Calu3 (cell line): ENCODE results near the gene RANBP3. TPM values are rescaled to one million over a fixed set of nuclear protein-coding genes. Genes with fewer than 3 reads are reported as not detected.
"Not testable (repeated sequence)": the region's sequence is repeated elsewhere in the genome, so short reads cannot be mapped to it uniquely, and the experiment has no call there.

Source experiments
- Bru-seq: library from RNA; stranded (reverse); fragments of 400-500 nt; gene quantifications from one replicate; lab custom pipeline; 2021; lab: Mats Ljungman, UMichigan
- BruChase-seq, 2 experiments: library from RNA; stranded (reverse); fragments of 400-500 nt; gene quantifications; one replicate each; lab custom pipeline; 2021; lab: Mats Ljungman, UMichigan
- BruUV-seq: library from RNA; stranded (reverse); fragments of 400-500 nt; replicated peaks from 2 replicates; lab custom pipeline; 2021; lab: Mats Ljungman, UMichigan
- CTCF ChIA-PET: fragments of 300-600 bp; sonication (Branson Sonifier 250); formaldehyde crosslinking; loops from one replicate; lab custom pipeline; 2022; ENCODE audit warnings: antibody characterized with exemption; lab: Charles Lee
- DNase-seq: peaks from one replicate; pipeline ENCODE4 v3.0.0; 2022
- H3K27ac Mint-ChIP-seq: one replicate; pipeline ENCODE4 v1.8.0; 2022; ENCODE audit warnings: mixed read lengths; ENCODE audit not compliant: unreplicated experiment
- H3K27me3 Mint-ChIP-seq: one replicate; pipeline ENCODE4 v1.8.0; 2022; ENCODE audit warnings: mixed read lengths; ENCODE audit not compliant: unreplicated experiment
- H3K36me3 Mint-ChIP-seq: one replicate; pipeline ENCODE4 v1.8.0; 2022; ENCODE audit warnings: mild to moderate bottlenecking, moderate library complexity, mixed read lengths; ENCODE audit not compliant: insufficient read depth, unreplicated experiment
- H3K4me1 Mint-ChIP-seq: one replicate; pipeline ENCODE4 v1.8.0; 2022; ENCODE audit warnings: mild to moderate bottlenecking, low read depth, mixed read lengths; ENCODE audit not compliant: unreplicated experiment
- H3K4me3 Mint-ChIP-seq: one replicate; pipeline ENCODE4 v1.8.0; 2022; ENCODE audit warnings: mild to moderate bottlenecking, low read depth, moderate library complexity, mixed read lengths; ENCODE audit not compliant: unreplicated experiment
- H3K9me3 Mint-ChIP-seq: one replicate; pipeline ENCODE4 v1.8.0; 2022; ENCODE audit warnings: low read depth, mixed read lengths; ENCODE audit not compliant: unreplicated experiment
- intact Hi-C: fragments of 100-400 bp; cut with micrococcal nuclease; formaldehyde crosslinking; loops from one replicate; pipeline ENCODE4 v1.10.0; 2022; ENCODE audit not compliant: unreplicated experiment
- long read RNA-seq: library from polyadenylated mRNA; stranded (forward); transcript quantifications from one replicate; pipeline ENCODE4 v2.0.0, GENCODE V29; 2022
- total RNA-seq: library from RNA; stranded (reverse); gene quantifications from 2 replicates; pipeline ENCODE4 v1.2.3, GENCODE V29; 2022
- TF ChIP-seq, protein P1 (sequence below): fragments of 200-600 bp; IDR thresholded peaks from one replicate; pipeline ENCODE4 v1.8.0; 2022; ENCODE audit warnings: antibody characterized with exemption; ENCODE audit not compliant: unreplicated experiment

RANBP3 gene, protein sequence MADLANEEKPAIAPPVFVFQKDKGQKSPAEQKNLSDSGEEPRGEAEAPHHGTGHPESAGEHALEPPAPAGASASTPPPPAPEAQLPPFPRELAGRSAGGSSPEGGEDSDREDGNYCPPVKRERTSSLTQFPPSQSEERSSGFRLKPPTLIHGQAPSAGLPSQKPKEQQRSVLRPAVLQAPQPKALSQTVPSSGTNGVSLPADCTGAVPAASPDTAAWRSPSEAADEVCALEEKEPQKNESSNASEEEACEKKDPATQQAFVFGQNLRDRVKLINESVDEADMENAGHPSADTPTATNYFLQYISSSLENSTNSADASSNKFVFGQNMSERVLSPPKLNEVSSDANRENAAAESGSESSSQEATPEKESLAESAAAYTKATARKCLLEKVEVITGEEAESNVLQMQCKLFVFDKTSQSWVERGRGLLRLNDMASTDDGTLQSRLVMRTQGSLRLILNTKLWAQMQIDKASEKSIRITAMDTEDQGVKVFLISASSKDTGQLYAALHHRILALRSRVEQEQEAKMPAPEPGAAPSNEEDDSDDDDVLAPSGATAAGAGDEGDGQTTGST
- total RNA-seq = 57.0 and 58.4 TPM in 2 replicates
- percentile 73 among the genes with signal in this experiment for Bru-seq, nascent RNA
- percentile 71 among the genes with signal in this experiment for BruChase-seq, experiment 1, labeled RNA remaining after a 6-hour chase
- percentile 74 among the genes with signal in this experiment for BruChase-seq, experiment 2, labeled RNA remaining after a 2-hour chase
- long read RNA-seq, transcript RANBP3-220 (16 exons, 1,783 nt) = major isoform, 14 of 43 reads
- long read RNA-seq, transcript RANBP3-201 (16 exons, 1,762 nt) = minor isoform, 13 of 43 reads
- long read RNA-seq, partial matches to known transcripts = 4 of 43 reads
- long read RNA-seq, other reads (novel, unspliced or antisense) = 10 of 43 reads

- Mint-ChIP-seq H3K4me1 (peaks cover 30% of the 10 kb centered on the region), H3K27ac (peak within 1 kb of the TSS; percentile 84), H3K9me3 (no peaks in the 10 kb centered on the region), H3K4me3 (peak within 1 kb of the TSS; percentile 94), H3K27me3 (no peaks in the 10 kb centered on the region), H3K36me3 (peaks cover 49% of the 10 kb centered on the region)
- intact Hi-C loops = no loop called here
- CTCF ChIA-PET = no interaction called here
- BruUV-seq = no TSS peak
- TF ChIP-seq, protein P1, sequence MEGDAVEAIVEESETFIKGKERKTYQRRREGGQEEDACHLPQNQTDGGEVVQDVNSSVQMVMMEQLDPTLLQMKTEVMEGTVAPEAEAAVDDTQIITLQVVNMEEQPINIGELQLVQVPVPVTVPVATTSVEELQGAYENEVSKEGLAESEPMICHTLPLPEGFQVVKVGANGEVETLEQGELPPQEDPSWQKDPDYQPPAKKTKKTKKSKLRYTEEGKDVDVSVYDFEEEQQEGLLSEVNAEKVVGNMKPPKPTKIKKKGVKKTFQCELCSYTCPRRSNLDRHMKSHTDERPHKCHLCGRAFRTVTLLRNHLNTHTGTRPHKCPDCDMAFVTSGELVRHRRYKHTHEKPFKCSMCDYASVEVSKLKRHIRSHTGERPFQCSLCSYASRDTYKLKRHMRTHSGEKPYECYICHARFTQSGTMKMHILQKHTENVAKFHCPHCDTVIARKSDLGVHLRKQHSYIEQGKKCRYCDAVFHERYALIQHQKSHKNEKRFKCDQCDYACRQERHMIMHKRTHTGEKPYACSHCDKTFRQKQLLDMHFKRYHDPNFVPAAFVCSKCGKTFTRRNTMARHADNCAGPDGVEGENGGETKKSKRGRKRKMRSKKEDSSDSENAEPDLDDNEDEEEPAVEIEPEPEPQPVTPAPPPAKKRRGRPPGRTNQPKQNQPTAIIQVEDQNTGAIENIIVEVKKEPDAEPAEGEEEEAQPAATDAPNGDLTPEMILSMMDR = no peak
- DNase-seq = peak; percentile 94
These were observed at the start of gene RANBP3 for GRCh38 chr19:5977785-5978605. Gene RANBP3 (minus strand): TSS chr19:5978140. CDS start chr19:5978082, 58 bp downstream.

DNA sequence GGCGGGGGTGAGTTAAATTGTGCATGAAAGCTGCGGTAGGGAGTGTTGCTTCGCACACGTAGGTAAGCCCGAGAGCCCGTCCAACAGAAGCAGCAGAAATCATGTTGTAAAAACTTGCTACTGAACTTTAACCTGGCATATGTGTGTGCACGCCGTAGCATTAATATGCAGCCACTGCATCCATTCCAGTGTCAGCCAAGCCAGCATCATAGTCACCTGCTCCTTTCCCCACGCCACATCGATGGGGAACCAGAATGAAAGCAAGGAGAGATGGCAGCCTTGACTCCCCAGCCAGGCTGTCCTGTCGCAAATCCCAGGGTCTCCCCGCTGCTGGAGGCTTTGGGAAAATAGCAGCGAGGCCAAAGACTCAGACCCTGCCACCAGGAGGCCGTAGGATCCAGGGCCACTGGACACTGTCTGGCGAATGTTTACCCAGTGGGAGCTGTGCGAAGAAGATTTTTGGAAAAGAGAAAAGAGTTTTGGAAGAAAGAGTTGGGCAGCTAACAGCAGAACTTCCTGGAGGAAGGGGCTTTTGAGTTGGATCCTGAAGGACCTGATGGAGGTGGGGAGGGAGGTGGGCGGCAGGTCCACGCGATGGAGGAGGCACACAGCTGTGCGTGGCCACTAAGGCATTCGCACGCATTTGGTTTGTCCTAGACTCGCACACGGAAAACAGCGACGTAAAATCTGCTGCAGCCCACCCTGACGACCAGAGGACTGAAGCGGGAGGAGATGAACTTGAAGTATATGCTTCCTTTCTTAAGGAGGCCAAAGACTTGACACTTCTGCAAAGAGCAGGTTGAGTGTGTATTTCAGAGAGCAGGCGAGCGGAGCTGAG is 48.7 kb upstream of the RANBP3 start:
- Mint-ChIP-seq H3K9me3 (peaks cover 2% of the 10 kb centered on the region), H3K36me3 (no peaks in the 10 kb centered on the region), H3K27me3 (no peaks in the 10 kb centered on the region), H3K27ac (no peak overlapping the region), H3K4me3 (no peak overlapping the region), H3K4me1 (peaks cover 6% of the 10 kb centered on the region)
- CTCF ChIA-PET = no interaction called here
- intact Hi-C loops = no loop called here
- DNase-seq = no peak
- BruUV-seq = no TSS peak
- TF ChIP-seq, protein P1 = no peak

DNA sequence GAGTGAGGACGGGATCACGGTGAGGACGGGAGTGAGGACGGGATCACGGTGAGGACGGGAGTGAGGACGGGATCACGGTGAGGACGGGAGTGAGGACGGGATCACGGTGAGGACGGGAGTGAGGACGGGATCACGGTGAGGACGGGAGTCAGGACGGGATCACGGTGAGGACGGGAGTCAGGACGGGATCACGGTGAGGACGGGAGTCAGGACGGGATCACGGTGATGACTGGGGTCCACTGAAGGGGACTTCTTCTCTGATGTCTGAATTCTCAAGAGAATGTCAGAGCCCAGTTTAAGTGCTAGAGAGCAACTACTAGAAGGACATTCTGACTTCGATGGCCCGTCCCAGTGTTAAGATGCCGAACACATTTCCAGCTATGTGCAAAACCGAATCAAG is 46.8 kb upstream of the RANBP3 start:
- H3K27ac Mint-ChIP-seq, intact Hi-C loops: not testable (repeated sequence)

DNA sequence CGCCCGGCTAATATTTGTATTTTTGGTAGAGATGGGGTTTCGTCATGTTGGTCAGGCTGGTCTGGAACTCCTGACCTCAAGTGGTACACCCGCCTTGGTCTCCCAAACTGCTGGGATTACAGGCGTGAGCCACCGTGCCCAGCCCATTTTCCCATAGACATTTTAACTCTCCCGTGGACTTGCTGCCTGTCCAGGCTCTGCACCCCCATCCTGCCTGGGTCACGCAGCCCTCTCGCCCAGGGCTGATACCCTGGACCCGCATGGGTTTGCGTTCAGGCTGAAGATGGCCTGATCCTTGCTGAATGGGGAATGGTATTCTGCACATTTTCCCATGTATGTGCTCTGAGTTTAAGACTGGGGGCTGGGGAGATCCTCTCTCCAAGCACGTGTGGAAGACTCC is 46.0 kb upstream of the RANBP3 start:
- Mint-ChIP-seq H3K4me1 (no peaks in the 10 kb centered on the region), H3K9me3 (no peaks in the 10 kb centered on the region), H3K27me3 (no peaks in the 10 kb centered on the region), H3K36me3 (no peaks in the 10 kb centered on the region), H3K27ac (no peak overlapping the region), H3K4me3 (no peak overlapping the region)
- TF ChIP-seq, protein P1 = no peak
- BruUV-seq = no TSS peak
- no peak for DNase-seq
- CTCF ChIA-PET = interaction anchor here (1.2 kb wide), 1 partner anchor 220 kb away, joined by 4 read pairs; no protein-coding TSS in a partner anchor
- intact Hi-C loops = no loop called here

More for the DNA sequence above, 46.8 kb upstream of the RANBP3 start:
- CTCF ChIA-PET, H3K36me3 Mint-ChIP-seq, DNase-seq, H3K4me3 Mint-ChIP-seq, BruUV-seq, H3K27me3 Mint-ChIP-seq, H3K4me1 Mint-ChIP-seq, H3K9me3 Mint-ChIP-seq: not testable (repeated sequence)
